Prostate gland (tissue), 2 donors: ENCODE data around the gene ADGRL3. TPM values are rescaled to one million over a fixed set of nuclear protein-coding genes. Genes with fewer than 3 reads are reported as not detected.

Experiments
- DNase-seq: peaks from one replicate; pipeline ENCODE4 v3.0.0-alpha.2; 2019; ENCODE audit warnings: low spot score
- H3K27ac ChIP-seq, 2 donors: fragments of 200-600 bp; sonication (generic); 2 replicates each; pipeline ENCODE4 v1.5.1; 2017 to 2019
- H3K27me3 ChIP-seq: fragments of 200-600 bp; sonication (generic); replicated peaks from 2 replicates; pipeline ENCODE4 v1.5.1; 2019; ENCODE audit not compliant: insufficient read depth
- H3K36me3 ChIP-seq, 2 donors: fragments of 200-600 bp; sonication (generic); 1 replicate in 1 of 2; 2 replicates in 1 of 2; pipeline versions ENCODE4 v1.5.1 to v1.8.1; 2017 to 2019
- H3K4me1 ChIP-seq: fragments of 200-600 bp; sonication (generic); replicated peaks from 2 replicates; pipeline ENCODE4 v1.5.1; 2019
- H3K4me3 ChIP-seq, 2 donors: fragments of 200-600 bp; sonication (generic); 2 replicates each; pipeline ENCODE4 v1.5.1; 2017 to 2019
- H3K9me3 ChIP-seq: fragments of 200-600 bp; sonication (generic); 2 replicates; pipeline ENCODE4 v1.5.1; 2017
- POLR2A ChIP-seq: fragments of 450-650 bp; IDR thresholded peaks from one replicate; pipeline ENCODE4 v1.6.1; 2016; ENCODE audit warnings: antibody characterized with exemption, mild to moderate bottlenecking
- POLR2AphosphoS5 ChIP-seq: sonication (generic); formaldehyde crosslinking; IDR thresholded peaks from one replicate; pipeline ENCODE4 v1.6.1; 2017; ENCODE audit warnings: antibody characterized with exemption
- WGBS: methylation state at CpG from one replicate; pipeline ENCODE4 v1.1.5; 2018; 5-methylcytosine and 5-hydroxymethylcytosine counted together
- intact Hi-C: fragments of 100-400 bp; cut with DNase I; formaldehyde crosslinking; loops from one replicate; pipeline ENCODE4 v1.14.2; 2022
- total RNA-seq, 2 donors: library from RNA; depleted of rRNA; stranded (reverse); fragments of >200 nt; gene quantifications; one replicate each; pipeline ENCODE4 v1.1.0, GENCODE V29; 2016
- TF ChIP-seq, protein P1 (sequence below), 4 experiments: fragments of 200-600 bp in 2 of 4; fragments of 450-650 bp in 2 of 4; sonication (generic) in 2 of 4; IDR thresholded peaks; 1 replicate in 3 of 4; 2 replicates in 1 of 4; pipeline ENCODE4 v1.5.1; 2016 to 2019; ENCODE audit warnings: antibody characterized with exemption in 4 of 4, mild to moderate bottlenecking in 2 of 4, moderate library complexity in 2 of 4

ADGRL3 gene
- total RNA-seq, 2 donors from 2014 or later: 1.7 to 23.5 TPM

DNA sequence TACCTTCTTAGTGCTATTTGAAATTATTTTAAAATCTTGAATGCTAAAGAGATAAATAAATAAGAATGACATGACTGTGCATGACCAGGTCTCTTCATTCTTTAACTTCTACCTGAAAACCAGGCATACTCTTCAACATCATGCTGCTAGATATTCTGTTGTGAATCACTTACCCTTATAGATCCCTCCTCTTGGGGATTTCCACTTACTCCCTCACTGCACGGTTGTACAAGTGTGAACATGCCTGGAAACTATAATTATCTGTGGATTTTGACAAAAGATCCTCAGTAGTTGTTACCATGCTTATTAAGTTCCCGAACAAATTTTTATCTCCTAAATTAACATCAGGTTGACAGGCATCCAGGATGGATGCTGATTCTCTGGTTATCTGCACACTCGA is 54.3 kb downstream of the ADGRL3 start:
- Histone ChIP-seq H3K36me3 (no peaks in the 10 kb centered on the region), H3K4me3 (no peak overlapping the region), H3K27ac (no peak overlapping the region), H3K4me1 (no peaks in the 10 kb centered on the region), H3K9me3 (no peaks in the 10 kb centered on the region), H3K27me3 (no peaks in the 10 kb centered on the region)
- 68% methylated on average over 3 of the region's 3 CpGs for WGBS
- intact Hi-C loops: no loop called here
- no peak for DNase-seq
- TF ChIP-seq, protein P1, sequence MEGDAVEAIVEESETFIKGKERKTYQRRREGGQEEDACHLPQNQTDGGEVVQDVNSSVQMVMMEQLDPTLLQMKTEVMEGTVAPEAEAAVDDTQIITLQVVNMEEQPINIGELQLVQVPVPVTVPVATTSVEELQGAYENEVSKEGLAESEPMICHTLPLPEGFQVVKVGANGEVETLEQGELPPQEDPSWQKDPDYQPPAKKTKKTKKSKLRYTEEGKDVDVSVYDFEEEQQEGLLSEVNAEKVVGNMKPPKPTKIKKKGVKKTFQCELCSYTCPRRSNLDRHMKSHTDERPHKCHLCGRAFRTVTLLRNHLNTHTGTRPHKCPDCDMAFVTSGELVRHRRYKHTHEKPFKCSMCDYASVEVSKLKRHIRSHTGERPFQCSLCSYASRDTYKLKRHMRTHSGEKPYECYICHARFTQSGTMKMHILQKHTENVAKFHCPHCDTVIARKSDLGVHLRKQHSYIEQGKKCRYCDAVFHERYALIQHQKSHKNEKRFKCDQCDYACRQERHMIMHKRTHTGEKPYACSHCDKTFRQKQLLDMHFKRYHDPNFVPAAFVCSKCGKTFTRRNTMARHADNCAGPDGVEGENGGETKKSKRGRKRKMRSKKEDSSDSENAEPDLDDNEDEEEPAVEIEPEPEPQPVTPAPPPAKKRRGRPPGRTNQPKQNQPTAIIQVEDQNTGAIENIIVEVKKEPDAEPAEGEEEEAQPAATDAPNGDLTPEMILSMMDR (IDR thresholded peaks at IDR 0.05): no peak
- no peak for TF ChIP-seq POLR2AphosphoS5
- TF ChIP-seq POLR2A: no peak

DNA sequence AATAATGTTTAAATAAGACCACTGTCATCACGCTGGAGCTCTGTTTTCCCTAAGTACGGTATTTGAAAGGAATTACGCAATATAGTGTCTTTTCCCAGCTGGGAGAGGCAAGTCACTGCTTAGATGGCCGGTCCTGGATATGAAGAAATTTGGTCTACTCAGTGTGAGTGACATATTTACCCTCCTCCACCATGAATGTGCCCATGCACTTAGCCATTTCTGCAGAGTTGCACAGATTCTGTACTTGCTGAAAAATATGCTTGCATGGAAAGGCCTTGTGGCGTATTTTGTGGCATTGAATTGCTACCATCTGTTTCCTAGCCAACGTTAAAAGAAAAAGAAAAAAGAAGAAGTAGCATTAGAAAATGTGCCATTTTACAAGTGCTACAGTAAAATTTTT is 73.1 kb downstream of the ADGRL3 start:
- WGBS: 72% methylated on average over 6 of the region's 6 CpGs
- Histone ChIP-seq H3K27ac (no peak overlapping the region), H3K4me3 (no peak overlapping the region), H3K36me3 (no peaks in the 10 kb centered on the region), H3K27me3 (no peaks in the 10 kb centered on the region), H3K4me1 (no peaks in the 10 kb centered on the region), H3K9me3 (no peaks in the 10 kb centered on the region)
- intact Hi-C loops: no loop called here
- no peak for DNase-seq
- TF ChIP-seq POLR2AphosphoS5 (no peak), POLR2A (no peak)
- TF ChIP-seq, protein P1 (IDR thresholded peaks at IDR 0.05): no peak

DNA sequence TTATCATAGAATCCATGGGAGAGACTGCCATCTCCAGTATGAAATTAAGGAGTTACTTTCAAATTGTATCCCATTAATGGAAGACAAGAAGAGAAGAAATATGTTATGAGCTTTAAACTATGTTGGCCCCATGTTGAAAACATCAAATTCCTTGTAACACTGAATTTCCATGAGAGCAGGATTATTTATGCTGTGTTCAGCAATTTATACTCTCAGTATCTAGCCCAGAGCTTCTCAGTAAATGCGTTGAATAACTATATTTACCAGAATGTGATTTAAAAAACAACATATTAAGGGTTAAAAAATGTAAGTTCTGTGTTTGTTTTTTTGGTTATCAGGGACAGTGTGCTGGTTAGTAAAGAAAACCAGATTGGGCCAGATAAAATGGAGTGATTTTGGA is 74.2 kb downstream of the ADGRL3 start:
- Histone ChIP-seq H3K27ac (no peak overlapping the region), H3K9me3 (no peaks in the 10 kb centered on the region), H3K27me3 (no peaks in the 10 kb centered on the region), H3K36me3 (no peaks in the 10 kb centered on the region), H3K4me3 (no peak overlapping the region), H3K4me1 (no peaks in the 10 kb centered on the region)
- DNase-seq: no peak
- intact Hi-C loops: no loop called here
- TF ChIP-seq POLR2A: no peak
- TF ChIP-seq, protein P1 (IDR thresholded peaks at IDR 0.05): no peak
- no peak for TF ChIP-seq POLR2AphosphoS5
- 98% methylated on average over 1 of the region's 1 CpG for WGBS

DNA sequence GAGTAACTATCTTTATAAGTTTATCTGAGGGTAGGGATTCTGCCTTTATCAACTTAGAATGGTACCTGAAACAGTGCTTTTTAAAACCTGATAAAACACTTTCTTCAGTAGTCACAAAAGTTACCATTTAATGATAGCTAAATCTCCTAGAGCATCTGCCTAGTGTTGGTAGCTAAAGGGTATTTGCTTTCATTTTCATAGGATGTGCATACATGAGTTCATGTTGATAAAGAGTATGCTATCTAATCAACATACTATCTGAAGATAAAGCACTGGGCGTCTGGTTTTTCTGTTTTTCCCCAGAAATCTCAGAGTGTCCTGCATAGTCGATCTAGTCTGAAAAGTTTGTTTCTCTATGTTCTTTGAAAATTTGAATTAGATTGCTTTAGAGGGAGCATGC is 75.1 kb downstream of the ADGRL3 start:
- H3K36me3 ChIP-seq: no peaks in the 10 kb centered on the region
- H3K4me3 ChIP-seq: no peak overlapping the region
- no peaks in the 10 kb centered on the region for H3K27me3 ChIP-seq
- intact Hi-C loops: no loop called here
- no peaks in the 10 kb centered on the region for H3K4me1 ChIP-seq
- TF ChIP-seq POLR2A (no peak), POLR2AphosphoS5 (no peak)
- TF ChIP-seq, protein P1 (IDR thresholded peaks at IDR 0.05): no peak
- 82% methylated on average over 2 of the region's 2 CpGs for WGBS
- H3K9me3 ChIP-seq: no peaks in the 10 kb centered on the region
- no peak overlapping the region for H3K27ac ChIP-seq
- DNase-seq: no peak

DNA sequence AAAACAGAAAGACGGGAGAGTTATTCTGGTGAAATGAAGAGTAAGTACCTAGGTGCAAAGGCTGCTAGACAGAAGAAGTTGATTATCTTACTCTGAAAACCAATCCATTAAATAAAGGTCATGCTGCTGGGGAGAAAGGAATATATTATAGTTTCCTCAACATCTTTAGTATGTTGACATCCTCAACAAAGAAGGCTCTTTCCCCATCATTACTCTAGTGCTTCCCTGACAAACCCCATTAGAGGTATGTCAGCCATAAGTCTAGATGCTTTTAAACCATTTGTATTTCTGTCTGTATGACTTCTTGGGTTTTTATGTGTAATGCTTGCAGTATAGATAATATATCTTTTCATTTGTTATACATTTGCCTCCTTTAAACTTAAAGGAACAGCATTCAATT is 75.9 kb downstream of the ADGRL3 start:
- no peak overlapping the region for H3K27ac ChIP-seq
- no peaks in the 10 kb centered on the region for H3K4me1 ChIP-seq
- H3K36me3 ChIP-seq: no peaks in the 10 kb centered on the region
- H3K27me3 ChIP-seq: no peaks in the 10 kb centered on the region
- no peak overlapping the region for H3K4me3 ChIP-seq
- TF ChIP-seq POLR2A (no peak), POLR2AphosphoS5 (no peak)
- TF ChIP-seq, protein P1 (IDR thresholded peaks at IDR 0.05): no peak
- 81% methylated on average over 1 of the region's 1 CpG for WGBS
- intact Hi-C loops: no loop called here
- no peak for DNase-seq
- H3K9me3 ChIP-seq: no peaks in the 10 kb centered on the region
